GM12873 (cell line): ENCODE data around the gene SEMA3E.

Experiments used
- CTCF ChIP-seq: IDR thresholded peaks from 2 replicates; pipeline ENCODE4 v1.5.1; 2012; ENCODE audit warnings: low read depth, mild to moderate bottlenecking, moderate library complexity, low read length, control low read depth; ENCODE audit not compliant: insufficient read depth; ENCODE audit errors: missing control alignments

SEMA3E gene

DNA sequence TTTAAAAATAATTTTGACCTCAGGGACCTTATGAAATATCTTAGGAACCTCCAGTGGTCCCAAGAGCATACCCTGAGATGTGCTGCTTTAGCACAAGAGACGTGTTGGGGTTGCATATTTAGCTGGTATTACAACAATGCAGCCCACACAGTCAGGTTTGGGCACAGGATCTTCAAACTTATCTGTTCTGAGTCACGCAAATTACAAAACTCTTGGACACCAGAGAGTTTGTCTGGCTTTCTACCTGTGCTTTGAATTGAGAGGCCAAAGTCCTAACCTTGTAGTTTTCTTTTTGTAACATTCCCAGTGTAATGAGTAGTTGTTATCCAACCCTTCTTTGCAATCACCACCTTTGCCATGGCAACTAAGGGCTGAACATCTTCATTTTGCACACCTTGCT, 322.7 kb downstream of the SEMA3E start:
- no peak for TF ChIP-seq CTCF

DNA sequence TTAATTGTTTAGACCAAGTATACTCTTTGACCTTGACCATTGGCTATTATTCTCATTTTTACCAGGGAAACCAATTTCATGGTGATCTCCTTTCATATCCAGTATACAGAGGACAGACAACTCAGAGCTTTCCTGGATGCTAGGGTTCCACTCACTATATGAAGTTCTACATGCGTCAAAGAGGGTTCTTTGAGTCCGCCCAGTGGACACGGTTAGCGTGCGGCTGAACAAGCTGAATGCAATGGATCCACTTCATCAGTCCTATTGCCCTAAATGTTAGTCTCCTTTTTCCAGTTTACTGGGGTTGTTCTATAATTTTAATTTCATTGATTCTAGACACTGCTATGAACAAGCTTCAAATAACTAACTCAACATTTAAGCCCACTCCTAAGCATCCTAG, 323.9 kb downstream of the SEMA3E start:
- no peak for TF ChIP-seq CTCF

DNA sequence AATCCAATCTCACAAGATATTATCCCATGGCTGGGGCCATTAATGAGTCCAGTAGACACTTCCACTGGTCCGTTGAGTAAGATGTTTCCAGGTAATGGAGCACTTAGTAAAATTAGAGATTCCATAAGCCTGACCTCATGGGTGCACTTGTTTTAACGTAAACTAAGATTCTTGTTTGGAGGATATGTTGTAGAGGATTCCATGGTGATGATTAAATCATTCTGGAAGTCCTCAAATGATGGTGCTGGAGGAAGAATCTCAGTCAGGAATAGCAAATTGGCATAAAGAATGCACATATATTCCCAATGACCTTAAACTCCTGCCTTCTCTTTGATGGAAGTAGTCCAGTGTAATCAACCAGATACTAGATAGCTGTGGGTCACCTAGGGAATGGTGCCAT, 324.3 kb downstream of the SEMA3E start:
- no peak for TF ChIP-seq CTCF

DNA sequence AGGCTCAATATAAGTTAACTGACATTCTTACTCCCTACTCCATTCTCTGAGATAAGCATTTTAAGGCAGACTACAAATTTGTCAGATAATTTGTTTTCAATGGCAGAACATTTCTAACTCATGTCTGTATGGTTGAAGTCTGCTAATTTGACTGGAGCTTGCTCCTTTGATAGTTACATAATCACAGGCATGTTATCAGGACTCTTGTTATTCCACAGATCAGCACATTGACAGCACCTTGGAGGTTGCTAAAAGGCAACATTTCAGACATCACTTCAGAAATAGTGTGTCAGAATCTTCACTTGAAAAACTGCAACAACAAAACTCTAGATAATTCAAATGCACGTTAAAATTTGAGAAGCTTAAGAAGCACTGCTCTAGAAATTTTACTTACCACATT, 327.9 kb downstream of the SEMA3E start:
- TF ChIP-seq CTCF: no peak

DNA sequence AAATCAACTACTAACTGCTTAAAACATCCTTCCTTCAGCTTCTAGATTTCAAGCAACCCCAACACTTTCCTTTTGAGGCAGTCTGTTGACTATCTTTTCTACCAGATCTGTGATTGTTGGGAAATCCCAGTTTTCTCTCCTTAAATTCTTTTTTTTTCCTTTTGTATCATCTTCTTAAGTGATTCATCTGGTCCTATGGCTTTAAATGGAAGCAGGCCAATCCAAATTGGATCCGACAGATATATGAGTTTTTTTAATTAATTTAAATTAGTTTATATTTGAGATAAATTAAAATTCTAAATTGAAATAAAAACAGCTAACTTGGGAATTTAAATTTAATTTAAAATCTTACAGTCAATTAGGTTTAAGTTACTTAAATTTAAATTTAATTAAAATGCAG, 335.0 kb downstream of the SEMA3E start:
- no peak for TF ChIP-seq CTCF
